Astrocyte (in vitro differentiated cells and primary cell): ENCODE results near the gene OR7G1.

Experiments used
- CTCF ChIP-seq: IDR thresholded peaks from 2 replicates; pipeline ENCODE4 v1.5.1; 2011; ENCODE audit warnings: low read depth, mild to moderate bottlenecking, inconsistent platforms, low read length, moderate library complexity; ENCODE audit not compliant: insufficient read depth
- EZH2 ChIP-seq: IDR thresholded peaks from 2 replicates; pipeline ENCODE4 v1.6.1; 2012; ENCODE audit warnings: mild to moderate bottlenecking, low read length, inconsistent platforms; ENCODE audit not compliant: insufficient read depth

- TF ChIP-seq CTCF (no peak), EZH2 (no peak)
Observed at GRCh38 chr19:9086761-9087160, 28.8 kb downstream of the OR7G1 start, which contains the start of gene OR1M1.
